ENCODE data around the gene PKDCC. TPM values are rescaled to one million over a fixed set of nuclear protein-coding genes. Genes with fewer than 3 reads are reported as not detected.

The PKDCC gene
- total and polyA plus RNA-seq, 9 donors: 58.5 to 576 (median 257) TPM

GRCh38 chr2:42072349-42073118 lies 24.7 kb downstream of the PKDCC start:
- TF ChIP-seq CTCF (IDR thresholded peaks at IDR 0.05): no peak
- TF ChIP-seq POLR2A (IDR thresholded peaks at IDR 0.05): no peak
- no peak for TF ChIP-seq EP300 (IDR thresholded peaks at IDR 0.05)
- no peak overlapping the region for H3K27ac ChIP-seq
- no peaks in the 10 kb centered on the region for H3K27me3 ChIP-seq
- intact Hi-C loops (cut with DNase I): no loop called here
- 33 to 51% (median 39%) methylated on average over 13 of the region's 13 CpGs for WGBS, 3 donors
- H3K36me3 ChIP-seq: no peaks in the 10 kb centered on the region
- no peak overlapping the region for H3K4me3 ChIP-seq
- no peaks in the 10 kb centered on the region for H3K9me3 ChIP-seq
- peak in 4 of 5 donors; percentile 62 to 82 (median 72) for DNase-seq
- peaks cover 9% of the 10 kb centered on the region for H3K4me1 ChIP-seq (ENCODE audit: insufficient read depth)

- DNase-seq: no peak
- Histone ChIP-seq H3K4me1 (ENCODE audit: insufficient read depth) (peaks cover 9% of the 10 kb centered on the region), H3K4me3 (no peak overlapping the region), H3K27me3 (no peaks in the 10 kb centered on the region), H3K36me3 (no peaks in the 10 kb centered on the region), H3K27ac (no peak overlapping the region), H3K9me3 (no peaks in the 10 kb centered on the region)
- intact Hi-C loops (cut with DNase I): no loop called here
- 37 to 67% (median 47%) methylated on average over 2 of the region's 2 CpGs for WGBS, 3 donors
- no peak for TF ChIP-seq EP300 (IDR thresholded peaks at IDR 0.05)
- no peak for TF ChIP-seq POLR2A (IDR thresholded peaks at IDR 0.05)
- TF ChIP-seq CTCF (IDR thresholded peaks at IDR 0.05): no peak
These were observed 26.1 kb downstream of the PKDCC start for GRCh38 chr2:42073739-42074503.

- intact Hi-C loops (cut with DNase I): no loop called here
These were observed 26.8 kb downstream of the PKDCC start for GRCh38 chr2:42074661-42075060.

More at GRCh38 chr2:42074661-42075060, 26.8 kb downstream of the PKDCC start:
- H3K36me3 ChIP-seq: no peaks in the 10 kb centered on the region
- no peaks in the 10 kb centered on the region for H3K9me3 ChIP-seq
- 72 to 85% (median 84%) methylated on average over 2 of the region's 2 CpGs for WGBS, 3 donors
- no peak overlapping the region for H3K27ac ChIP-seq
- no peak for DNase-seq
- no peak for TF ChIP-seq POLR2A (IDR thresholded peaks at IDR 0.05)
- no peak for TF ChIP-seq EP300 (IDR thresholded peaks at IDR 0.05)
- no peak for TF ChIP-seq CTCF (IDR thresholded peaks at IDR 0.05)
- peaks cover 9% of the 10 kb centered on the region for H3K4me1 ChIP-seq (ENCODE audit: insufficient read depth)
- H3K27me3 ChIP-seq: no peaks in the 10 kb centered on the region
- H3K4me3 ChIP-seq: no peak overlapping the region

Data from ovary (tissue), 9 donors.